Measurements from ENCODE around the gene CFAP92. TPM values are rescaled to one million over a fixed set of nuclear protein-coding genes. Genes with fewer than 3 reads are reported as not detected.

CFAP92 gene
- total and polyA plus RNA-seq, 2 donors (not counting 3 experiments of a cell fraction or from before 2014, with no cell fraction given) = 0.04 to 0.62 TPM

GRCh38 chr3:129005526-129006303, 11.8 kb upstream of the CFAP92 start:
- TF ChIP-seq GATA2 (IDR thresholded peaks at IDR 0.05; ENCODE audit: insufficient read depth, insufficient read length, low read depth, low read length) (no peak), CTCF (IDR thresholded peaks at IDR 0.05; ENCODE audit: extremely low read depth in 1 of 2, insufficient read depth in 1 of 2, low read depth in 1 of 2, low read length in 2 of 2) (no peak), FOS (IDR thresholded peaks at IDR 0.05; ENCODE audit: borderline replicate concordance, insufficient read depth, low read length) (no peak)
- dilution Hi-C loops (cut with MboI; ENCODE audit: extremely low pct_ligation_motif_present, low sequenced_read_pairs) = no loop called here
- no peaks in the 10 kb centered on the region for H3K79me2 ChIP-seq (ENCODE audit: control insufficient read depth, insufficient read depth, low read length)
- BruUV-seq (replicated peaks) = no TSS peak
- no peaks in the 10 kb centered on the region for H3K9me1 ChIP-seq (replicated peaks; ENCODE audit: control insufficient read depth, extremely low read depth, insufficient read depth, low read length)
- CTCF ChIA-PET = interaction anchor here (1.0 to 3.2 kb wide), 4 partner anchors 10 to 47 kb away, joined by 3 to 26 read pairs (median 14); no protein-coding TSS in a partner anchor
- H3K4me3 ChIP-seq (replicated peaks in 1 of 3; ENCODE audit: insufficient read depth in 1 of 3, low read depth in 1 of 3, low read length in 3 of 3) = no peak overlapping the region
- H4K20me1 ChIP-seq (replicated peaks; ENCODE audit: control insufficient read depth, extremely low read depth, insufficient read depth, low read length) = no peaks in the 10 kb centered on the region
- H3K9me3 ChIP-seq (replicated peaks; ENCODE audit: control insufficient read depth, insufficient read depth, low read length) = no peaks in the 10 kb centered on the region
- POLR2A ChIA-PET = interaction anchor here (1.0 kb wide), 1 partner anchor 10 kb away, joined by 9 read pairs; no protein-coding TSS in a partner anchor
- H3K9ac ChIP-seq (replicated peaks; ENCODE audit: extremely low read depth, insufficient read depth, low read length) = no peak overlapping the region
- peak overlapping the region; percentile 36 for H2AFZ ChIP-seq (ENCODE audit: low read depth, low read length)
- peak; percentile 68 for DNase-seq (ENCODE audit: low read depth, low spot score)
- peak; percentile 80 for FAIRE-seq
- no peaks in the 10 kb centered on the region for H3K36me3 ChIP-seq (ENCODE audit: control insufficient read depth in 2 of 2, extremely low read depth in 1 of 2, insufficient read depth in 2 of 2, low read length in 2 of 2)
- no peak overlapping the region for H3K4me2 ChIP-seq (ENCODE audit: insufficient read depth, low read length)
- H3K27ac ChIP-seq (ENCODE audit: insufficient read depth, low read depth, low read length) = no peak overlapping the region
- intact Hi-C loops (cut with micrococcal nuclease) = loop anchor here (1.0 kb wide), 1 partner anchor 10 kb away; no protein-coding TSS in a partner anchor
- peaks cover 14% of the 10 kb centered on the region for H3K4me1 ChIP-seq (ENCODE audit: control insufficient read depth, extremely low read depth, insufficient read depth, low read length)
- H3K27me3 ChIP-seq (ENCODE audit: control insufficient read depth in 2 of 2, insufficient read depth in 2 of 2, low read length in 2 of 2) = peaks cover 15 to 28% of the 10 kb centered on the region in 2 experiments
